HepG2 (cell line): ENCODE results near the gene CDC14B. TPM values are rescaled to one million over a fixed set of nuclear protein-coding genes. Genes with fewer than 3 reads are reported as not detected.
A peak's percentile ranks its signal among the peaks of the same experiment; 100 is the strongest.

ENCODE experiments used
- ARHGAP35 ChIP-seq: sonication (generic); formaldehyde crosslinking; IDR thresholded peaks from 2 replicates; pipeline ENCODE4 v1.9.0; 2022; ENCODE audit warnings: mild to moderate bottlenecking, inconsistent platforms, moderate library complexity, missing genetic modification reagents, borderline replicate concordance
- DMAP1 ChIP-seq: IDR thresholded peaks from 2 replicates; pipeline ENCODE4 v1.6.1; 2016
- HDAC6 ChIP-seq: fragments of 200-600 bp; sonication (generic); IDR thresholded peaks from 2 replicates; pipeline ENCODE4 v1.7.0; 2017; ENCODE audit warnings: mild to moderate bottlenecking, antibody characterized with exemption, low read length, low read depth
- MXI1 ChIP-seq: IDR thresholded peaks from 3 replicates; pipeline ENCODE4 v1.6.1; 2012; ENCODE audit warnings: low read depth, low read length, inconsistent platforms, borderline replicate concordance
- TFDP2 ChIP-seq: sonication (generic); formaldehyde crosslinking; IDR thresholded peaks from 2 replicates; pipeline ENCODE4 v1.4.0; 2020; ENCODE audit warnings: missing genetic modification reagents
- ZBTB44 ChIP-seq: sonication (generic); formaldehyde crosslinking; IDR thresholded peaks from 2 replicates; pipeline ENCODE4 v1.4.0; 2020; ENCODE audit warnings: missing genetic modification reagents
- ZFAT ChIP-seq: sonication (generic); formaldehyde crosslinking; conservative IDR thresholded peaks from 2 replicates; pipeline ENCODE4 v1.8.1; 2023; ENCODE audit warnings: missing genetic modification reagents, inconsistent platforms
- ZNF142 ChIP-seq: sonication (generic); formaldehyde crosslinking; IDR thresholded peaks from 2 replicates; pipeline ENCODE4 v1.4.0; 2020; ENCODE audit warnings: missing genetic modification reagents
- ZNF326 ChIP-seq: sonication (generic); formaldehyde crosslinking; IDR thresholded peaks from 2 replicates; pipeline ENCODE4 v1.4.0; 2020; ENCODE audit warnings: missing genetic modification reagents, borderline replicate concordance
- ZNF362 ChIP-seq: sonication (generic); formaldehyde crosslinking; IDR thresholded peaks from 2 replicates; pipeline ENCODE4 v1.4.0; 2020; ENCODE audit warnings: missing genetic modification reagents, mild to moderate bottlenecking, borderline replicate concordance
- ZNF432 ChIP-seq: sonication (generic); formaldehyde crosslinking; IDR thresholded peaks from 2 replicates; pipeline ENCODE4 v1.5.0; 2020; ENCODE audit warnings: missing genetic modification reagents, mild to moderate bottlenecking, borderline replicate concordance
- ZNF451 ChIP-seq: sonication (generic); formaldehyde crosslinking; IDR thresholded peaks from 2 replicates; pipeline ENCODE4 v1.5.0; 2020; ENCODE audit warnings: mild to moderate bottlenecking, missing genetic modification reagents
- ZNF556 ChIP-seq: sonication (generic); formaldehyde crosslinking; IDR thresholded peaks from 2 replicates; pipeline ENCODE4 v1.4.0; 2020; ENCODE audit warnings: mild to moderate bottlenecking, missing genetic modification reagents, borderline replicate concordance
- ZNF720 ChIP-seq: sonication (generic); formaldehyde crosslinking; IDR thresholded peaks from 2 replicates; pipeline ENCODE4 v1.4.0; 2020; ENCODE audit warnings: missing genetic modification reagents
- ZSCAN20 ChIP-seq: sonication (generic); formaldehyde crosslinking; IDR thresholded peaks from 2 replicates; pipeline ENCODE4 v1.4.0; 2020; ENCODE audit warnings: missing genetic modification reagents, mild to moderate bottlenecking, borderline replicate concordance
- ZSCAN5A ChIP-seq: sonication (generic); formaldehyde crosslinking; IDR thresholded peaks from 2 replicates; pipeline ENCODE4 v1.8.0; 2022; ENCODE audit warnings: mild to moderate bottlenecking, missing genetic modification reagents, borderline replicate concordance
- polyA plus RNA-seq, 8 experiments: library from polyadenylated mRNA; depleted of rRNA in 3 of 8; stranded (reverse) in 7 of 8; unstranded in 1 of 8; fragments of >200 nt; fragmentation: Illumina TruSeq in 4 of 8; extraction: Trizol in 4 of 8; gene quantifications; 2 replicates each; pipeline versions ENCODE4 v1.2.1 to v1.2.3, GENCODE V29; 2011 to 2016; ENCODE audit warnings: low read depth in 4 of 8, missing spikeins in 1 of 8, mixed read lengths in 1 of 8; ENCODE audit not compliant: insufficient read depth in 1 of 8
- total RNA-seq, 5 experiments: library from RNA; depleted of rRNA; stranded (reverse); fragments of >200 nt; fragmentation: Illumina TruSeq; extraction: Trizol; gene quantifications; 2 replicates each; pipeline ENCODE4 v1.2.3, GENCODE V29; 2016; ENCODE audit warnings: low read depth in 1 of 5

The CDC14B gene
- total and polyA plus RNA-seq, 2 of the 13 experiments (the other 11 are each of a cell fraction or from before 2014, with no cell fraction given): 25.8 to 33.3 TPM

GRCh38 chr9:96491079-96491879, 128.4 kb downstream of the CDC14B start (continued):
- TF ChIP-seq ZNF556 (CRISPR knock-in tag) (peak; percentile 56; the same call in 1 of the 2 replicates), ZSCAN5A (peak; percentile 22; the same call in 1 of the 2 replicates), ZNF362 (CRISPR knock-in tag) (peak; percentile 30; the same call in 1 of the 2 replicates), ZNF142 (CRISPR knock-in tag) (0 out of 2 replicates have a peak, but pooled peaks have one; percentile 63), ZBTB44 (CRISPR knock-in tag) (no peak), ZNF720 (CRISPR knock-in tag) (no peak), ZSCAN20 (no peak), ARHGAP35 (CRISPR knock-in tag) (no peak), ZFAT (CRISPR knock-in tag) (no peak), HDAC6 (no peak), ZNF451 (CRISPR knock-in tag) (no peak), MXI1 (no peak; the same call in 1 of the 3 replicates), TFDP2 (CRISPR knock-in tag) (no peak; the same call in 1 of the 2 replicates), ZNF326 (no peak), ZNF432 (CRISPR knock-in tag) (no peak), DMAP1 (CRISPR knock-in tag) (peak; percentile 41)
